NCI-H226 (cell line): ENCODE measurements around the gene CDK5R1.
"Not testable (repeated sequence)": the region's sequence is repeated elsewhere in the genome, so short reads cannot be mapped to it uniquely, and the experiment has no call there.

Experiments used
- DNase-seq: peaks from one replicate; pipeline ENCODE4 v3.0.0-alpha.2; 2015

CDK5R1 gene

GRCh38 chr17:32486701-32487472 lies at the start of gene CDK5R1:
CDK5R1 (plus strand) TSS chr17:32486993; CDS start chr17:32487621, 628 bp downstream.
- DNase-seq, result peak; percentile 46

DNA sequence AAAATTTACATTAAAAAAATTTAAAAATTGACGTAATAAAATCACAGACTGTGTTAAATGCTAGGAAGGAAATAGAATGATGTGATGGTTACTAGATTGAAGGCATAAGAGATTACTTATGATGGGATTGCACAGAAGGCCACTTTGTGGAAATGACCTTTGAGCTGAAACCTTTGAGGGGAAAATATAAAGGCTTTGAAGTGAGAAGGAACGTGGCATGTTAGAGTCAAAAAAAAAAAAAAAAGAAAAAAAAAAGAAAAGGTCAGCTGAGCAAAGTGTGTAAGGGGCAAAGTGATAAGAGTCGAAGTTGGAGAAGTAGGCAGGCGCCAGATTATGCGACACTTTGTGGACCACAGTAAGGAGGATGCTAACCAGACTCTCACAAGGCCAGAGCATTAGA lies 46.1 kb upstream of the CDK5R1 start:
- no peak for DNase-seq

- DNase-seq, result no peak
These were observed 44.9 kb upstream of the CDK5R1 start for GRCh38 chr17:32441886-32442285.

DNA sequence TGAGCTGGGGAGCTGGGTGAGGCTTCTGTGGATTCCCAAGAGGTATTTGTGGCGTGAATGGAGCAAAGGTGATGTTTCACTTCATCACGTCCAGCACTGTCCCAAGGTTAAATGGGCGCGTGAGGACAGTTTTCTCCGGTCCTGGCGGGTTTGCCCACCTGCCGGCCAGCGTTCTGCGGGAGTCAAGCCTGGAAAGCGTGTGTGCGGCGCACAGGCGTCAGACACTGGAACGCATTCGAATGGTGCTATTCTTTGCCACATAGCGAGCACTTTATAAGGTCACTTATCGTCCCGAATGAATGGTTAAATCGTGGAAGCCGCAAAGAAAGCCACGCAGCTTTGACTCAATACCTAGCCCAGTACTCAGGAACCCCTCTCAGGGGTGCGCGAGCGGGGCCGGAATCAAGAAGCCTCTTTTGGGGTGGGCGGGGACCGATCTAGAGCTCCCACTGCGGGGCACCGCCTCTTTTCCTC lies 42.9 kb upstream of the CDK5R1 start:
- DNase-seq, result no peak

GRCh38 chr17:32444301-32445073 lies 42.3 kb upstream of the CDK5R1 start, which contains the start of gene PSMD11:
PSMD11 (plus strand) TSS chr17:32444510; CDS start chr17:32444524, 14 bp downstream.
- peak; percentile 93 for DNase-seq

- peak; percentile 58 for DNase-seq
These were observed 41.7 kb upstream of the CDK5R1 start for GRCh38 chr17:32445074-32445415.

DNA sequence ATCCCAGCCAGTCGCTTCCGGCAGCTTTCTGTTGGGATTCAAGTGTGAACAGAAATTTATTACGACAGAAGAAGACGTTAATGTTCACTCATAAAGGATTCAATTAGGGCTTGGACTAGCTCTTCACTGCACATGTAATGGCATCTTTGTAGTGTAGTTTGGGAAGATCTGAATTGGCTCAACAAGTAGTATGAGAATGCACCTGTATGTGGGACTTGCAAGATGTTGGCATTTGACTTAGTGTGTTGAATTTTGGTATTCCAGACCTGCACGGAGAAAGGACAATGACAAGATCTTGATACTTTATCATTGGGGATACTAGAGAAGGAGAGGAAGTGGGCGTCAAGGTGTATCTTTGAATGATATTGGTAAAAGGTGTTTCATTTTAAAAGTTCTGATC lies 41.3 kb upstream of the CDK5R1 start:
- DNase-seq, result no peak

GRCh38 chr17:32445971-32446370 lies 40.8 kb upstream of the CDK5R1 start:
- DNase-seq, result no peak

- no peak for DNase-seq
These were observed 39.8 kb upstream of the CDK5R1 start for GRCh38 chr17:32446949-32447348.

DNA sequence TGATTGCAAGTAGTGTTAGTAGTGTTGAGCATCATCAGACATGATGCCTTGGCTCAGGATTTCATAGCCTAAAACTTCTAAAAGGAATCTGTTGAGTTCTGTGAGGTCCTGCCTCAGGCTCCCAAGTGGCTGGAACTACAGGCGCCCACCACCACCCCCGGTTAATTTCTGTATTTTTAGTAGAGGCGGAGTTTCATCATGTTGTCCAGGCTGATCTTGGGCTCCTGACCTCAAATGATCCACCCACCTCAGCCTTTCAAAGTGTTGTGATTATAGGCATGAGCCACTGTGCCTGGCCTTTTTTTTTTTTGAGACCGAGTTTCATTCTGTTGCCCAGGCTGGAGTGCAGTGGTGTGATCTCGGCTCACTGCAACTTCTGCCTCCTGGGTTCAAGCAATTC lies 36.8 kb upstream of the CDK5R1 start:
- DNase-seq, result no peak

DNA sequence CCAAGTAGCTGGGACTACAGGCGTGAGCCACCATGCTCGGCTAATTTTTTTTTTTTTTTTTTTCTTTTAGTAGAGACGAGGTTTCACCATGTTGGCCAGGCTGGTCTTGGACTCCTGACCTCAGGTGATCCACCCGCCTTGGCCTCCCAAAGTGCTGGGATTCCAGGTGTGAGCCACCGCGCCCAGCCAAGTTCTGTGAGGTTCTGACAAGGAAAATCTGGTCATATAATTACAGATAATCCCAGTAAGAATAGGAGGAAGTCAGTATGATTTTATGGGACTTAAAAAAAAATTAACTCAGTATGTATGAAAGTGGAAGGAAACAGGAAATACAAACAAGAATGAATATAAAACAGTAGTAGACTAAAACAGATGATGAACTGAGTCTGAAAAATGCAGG lies 36.4 kb upstream of the CDK5R1 start:
- DNase-seq, result not testable (repeated sequence)

DNA sequence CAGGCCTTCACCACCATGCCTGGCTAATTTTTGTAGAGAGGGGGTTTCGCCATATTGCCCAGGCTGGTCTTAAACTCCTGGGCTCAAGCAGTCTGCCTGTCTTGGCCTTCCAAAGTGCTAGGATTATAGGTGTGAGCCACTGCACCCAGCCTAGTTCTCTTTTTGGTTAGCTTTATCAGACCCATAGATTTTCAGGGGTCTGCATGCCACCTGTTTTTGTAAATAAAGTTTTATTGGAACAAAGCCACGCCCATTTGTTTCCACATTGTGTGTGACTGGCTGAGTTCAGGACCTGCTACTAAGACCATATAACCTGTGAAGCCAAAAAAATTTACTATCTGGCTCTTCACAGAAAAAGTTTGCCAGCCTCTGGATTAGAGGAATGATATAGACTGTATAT lies 34.9 kb upstream of the CDK5R1 start:
- no peak for DNase-seq

- DNase-seq, result no peak
These were observed 34.5 kb upstream of the CDK5R1 start for GRCh38 chr17:32452281-32452680.

- DNase-seq, result no peak
These were observed 33.4 kb upstream of the CDK5R1 start for GRCh38 chr17:32453370-32453769.

DNA sequence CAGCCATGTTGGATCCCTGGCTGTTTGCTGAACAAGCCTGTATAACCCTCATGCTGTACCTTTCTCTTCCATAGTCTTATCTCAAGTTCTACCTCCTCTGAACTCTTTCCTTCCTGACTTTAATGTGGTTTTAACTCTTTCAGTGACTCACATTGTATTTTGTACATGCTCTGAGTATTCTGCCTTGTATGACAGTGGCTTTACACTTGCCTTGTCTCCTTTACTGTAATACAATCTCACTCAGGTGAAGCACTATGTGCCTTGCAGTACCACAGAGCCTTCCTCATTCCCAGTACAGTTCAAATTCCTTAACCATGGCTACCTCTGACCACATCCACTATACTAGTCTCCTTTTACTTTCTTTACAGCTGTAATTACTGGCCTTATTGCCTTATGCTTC lies 28.4 kb upstream of the CDK5R1 start:
- DNase-seq, result no peak

- no peak for DNase-seq
These were observed 26.7 kb upstream of the CDK5R1 start for GRCh38 chr17:32460054-32460453.

GRCh38 chr17:32461498-32461852 lies 25.3 kb upstream of the CDK5R1 start:
- no peak for DNase-seq

DNA sequence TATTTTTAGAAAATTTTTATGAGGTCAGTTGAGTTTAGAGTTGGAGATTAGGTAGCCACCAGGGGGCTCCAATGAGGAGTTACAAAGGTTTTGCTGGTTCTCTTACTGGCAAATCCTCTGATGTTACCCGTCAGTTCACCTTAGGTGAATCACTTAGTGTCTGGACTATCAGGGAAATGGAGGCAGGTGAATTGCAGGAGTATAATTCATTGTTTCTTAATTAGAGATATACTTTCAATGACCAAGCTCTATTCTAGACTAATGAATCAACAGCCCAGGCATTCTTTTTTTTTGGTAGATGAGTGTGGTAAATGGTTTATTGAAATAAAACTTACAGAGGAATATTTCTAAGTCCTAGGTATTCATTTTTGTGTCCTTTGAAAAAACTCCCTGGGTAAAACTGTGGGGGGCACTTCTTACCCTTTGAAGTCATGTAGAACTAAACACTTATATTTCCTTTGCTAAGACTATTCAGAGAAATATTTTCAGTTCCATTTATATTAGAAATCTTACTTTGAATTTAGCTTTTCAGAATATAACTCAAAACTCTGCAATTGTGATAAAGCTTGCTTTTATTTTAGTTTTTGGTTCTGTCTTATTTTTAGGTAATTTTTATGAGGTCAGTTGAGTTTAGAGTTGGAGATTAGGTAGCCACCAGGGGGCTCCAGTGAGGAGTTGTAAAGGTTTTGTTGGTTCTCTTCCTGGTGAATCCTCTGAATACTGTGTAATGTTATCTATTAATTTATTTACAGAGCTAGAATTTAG lies 24.8 kb upstream of the CDK5R1 start:
- peak; percentile 36 for DNase-seq

GRCh38 chr17:32463304-32463703 lies 23.5 kb upstream of the CDK5R1 start:
- no peak for DNase-seq

- DNase-seq, result no peak
These were observed 22.4 kb upstream of the CDK5R1 start for GRCh38 chr17:32464374-32464773.

DNA sequence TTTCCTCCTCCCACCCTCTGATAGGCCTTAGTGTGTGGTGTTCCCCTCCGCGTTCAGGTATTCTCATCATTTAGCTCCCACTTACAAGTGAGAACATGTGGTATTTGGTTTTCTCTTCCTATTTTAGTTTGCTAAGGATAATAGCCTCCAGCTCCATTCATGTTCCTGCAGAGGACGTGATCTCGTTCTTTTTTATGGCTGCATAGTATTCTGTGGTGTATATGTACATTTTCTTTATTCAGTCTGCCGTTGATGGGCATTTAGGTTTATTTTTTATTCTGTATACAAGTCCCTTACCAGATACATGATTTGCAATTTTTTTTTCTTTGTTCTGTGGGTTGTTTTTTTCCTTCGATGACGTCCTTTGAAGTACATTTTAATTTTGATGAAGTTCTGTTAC lies 18.8 kb upstream of the CDK5R1 start:
- no peak for DNase-seq

GRCh38 chr17:32470405-32471167 lies 16.2 kb upstream of the CDK5R1 start:
- no peak for DNase-seq

DNA sequence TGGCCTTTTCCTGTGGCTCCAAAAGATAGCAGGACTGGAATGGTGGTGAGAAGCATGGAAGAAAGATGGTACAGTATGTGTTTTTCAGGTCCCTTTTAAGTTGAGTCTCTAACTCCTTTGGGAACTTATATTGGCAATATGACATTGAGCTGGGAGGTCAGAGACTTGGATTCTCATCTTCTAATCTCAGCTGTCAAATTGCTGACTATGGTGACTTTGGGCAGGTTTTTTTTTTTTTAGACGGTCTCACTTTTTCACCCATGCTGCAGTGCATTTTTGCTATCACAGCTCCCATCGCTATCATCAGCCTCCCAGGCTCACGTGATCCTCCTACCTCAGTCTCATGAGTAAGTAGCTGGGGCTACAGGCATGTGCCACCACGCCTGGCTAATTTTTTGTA lies 15.1 kb upstream of the CDK5R1 start:
- DNase-seq, result no peak
